HEK293T (cell line): ENCODE measurements around the gene EFR3B.

ENCODE experiments used
- CTCF ChIA-PET: fragments of 350-600 bp; formaldehyde crosslinking; extraction: SDS; loops from one replicate; lab custom pipeline; 2021; ENCODE audit warnings: antibody characterized with exemption, inconsistent platforms; lab: Yijun Ruan, JAX
- POLR2A ChIA-PET: fragments of 350-600 bp; formaldehyde crosslinking; extraction: SDS; loops from one replicate; lab custom pipeline; 2020; ENCODE audit warnings: antibody characterized with exemption, inconsistent platforms; lab: Yijun Ruan, JAX
- DNase-seq: peaks from one replicate; pipeline ENCODE4 v3.0.0; 2012; ENCODE audit warnings: mixed read lengths; ENCODE audit errors: extremely low spot score
- ARNT ChIP-seq: fragments of 450-650 bp; IDR thresholded peaks from 2 replicates; pipeline ENCODE4 v1.6.1; 2017; ENCODE audit warnings: mild to moderate bottlenecking
- BHLHE40 ChIP-seq: fragments of 450-650 bp; IDR thresholded peaks from 2 replicates; pipeline ENCODE4 v1.6.1; 2016; ENCODE audit warnings: mild to moderate bottlenecking, moderate library complexity, borderline replicate concordance
- CTBP1 ChIP-seq: fragments of 450-650 bp; IDR thresholded peaks from 2 replicates; pipeline ENCODE4 v1.6.1; 2016; ENCODE audit warnings: borderline replicate concordance
- ELF4 ChIP-seq: fragments of 450-650 bp; IDR thresholded peaks from 2 replicates; pipeline ENCODE4 v1.6.1; 2017; ENCODE audit warnings: antibody characterized with exemption
- FOXA1 ChIP-seq: fragments of 450-650 bp; IDR thresholded peaks from 2 replicates; pipeline ENCODE4 v1.6.1; 2016; ENCODE audit warnings: mild to moderate bottlenecking
- FOXK2 ChIP-seq: fragments of 450-650 bp; IDR thresholded peaks from 2 replicates; pipeline ENCODE4 v1.6.1; 2016; ENCODE audit warnings: mild to moderate bottlenecking
- FOXM1 ChIP-seq: fragments of 450-650 bp; IDR thresholded peaks from 2 replicates; pipeline ENCODE4 v1.6.1; 2017; ENCODE audit warnings: mild to moderate bottlenecking, borderline replicate concordance
- HDGF ChIP-seq: fragments of 450-650 bp; IDR thresholded peaks from 2 replicates; pipeline ENCODE4 v1.6.1; 2017; ENCODE audit warnings: antibody characterized with exemption, borderline replicate concordance
- L3MBTL2 ChIP-seq: fragments of 450-650 bp; conservative IDR thresholded peaks from 2 replicates; pipeline ENCODE4 v1.6.1; 2016; ENCODE audit warnings: mild to moderate bottlenecking
- LEF1 ChIP-seq: fragments of 450-650 bp; IDR thresholded peaks from 2 replicates; pipeline ENCODE4 v1.6.1; 2017; ENCODE audit warnings: mild to moderate bottlenecking, borderline replicate concordance
- NFRKB ChIP-seq: fragments of 450-650 bp; IDR thresholded peaks from 2 replicates; pipeline ENCODE4 v1.6.1; 2016; ENCODE audit warnings: mild to moderate bottlenecking, moderate library complexity
- PKNOX1 ChIP-seq: fragments of 450-650 bp; IDR thresholded peaks from 2 replicates; pipeline ENCODE4 v1.6.1; 2016
- SP1 ChIP-seq: fragments of 450-650 bp; IDR thresholded peaks from 2 replicates; pipeline ENCODE4 v1.6.1; 2017
- SUZ12 ChIP-seq: fragments of 450-650 bp; IDR thresholded peaks from 2 replicates; pipeline ENCODE4 v1.6.1; 2016; ENCODE audit warnings: mild to moderate bottlenecking
- TARDBP ChIP-seq: fragments of 450-650 bp; IDR thresholded peaks from 2 replicates; pipeline ENCODE4 v1.6.1; 2016
- ZNF384 ChIP-seq: fragments of 450-650 bp; IDR thresholded peaks from 2 replicates; pipeline ENCODE4 v1.6.1; 2016

EFR3B gene

GRCh38 chr2:25032901-25033300, 9.0 kb upstream of the EFR3B start:
- no peak for DNase-seq
- TF ChIP-seq TARDBP, result no peak
- no peak for TF ChIP-seq LEF1
- TF ChIP-seq SUZ12, result no peak
- no peak for TF ChIP-seq FOXK2
- TF ChIP-seq L3MBTL2, result no peak
- TF ChIP-seq ARNT, result no peak
- TF ChIP-seq BHLHE40, result no peak
- no peak for TF ChIP-seq FOXA1
- TF ChIP-seq ELF4, result no peak
- TF ChIP-seq NFRKB, result no peak
- no peak for TF ChIP-seq CTBP1
- no peak for TF ChIP-seq FOXM1
- no peak for TF ChIP-seq SP1
- no peak for TF ChIP-seq ZNF384
- no peak for TF ChIP-seq PKNOX1
- no peak for TF ChIP-seq HDGF
- POLR2A ChIA-PET, result no interaction called here
- CTCF ChIA-PET, result interaction anchor here (1.5 kb wide), 1 partner anchor 8 kb away, joined by 4 read pairs; no protein-coding TSS in a partner anchor

GRCh38 chr2:25034081-25034480, 7.8 kb upstream of the EFR3B start:
- POLR2A ChIA-PET, result no interaction called here
- CTCF ChIA-PET, result no interaction called here
- no peak for TF ChIP-seq FOXA1
- TF ChIP-seq SP1, result no peak
- TF ChIP-seq LEF1, result no peak
- no peak for TF ChIP-seq FOXK2
- no peak for TF ChIP-seq ZNF384
- TF ChIP-seq ELF4, result no peak
- TF ChIP-seq NFRKB, result no peak
- TF ChIP-seq BHLHE40, result no peak
- no peak for TF ChIP-seq L3MBTL2
- TF ChIP-seq FOXM1, result no peak
- no peak for TF ChIP-seq SUZ12
- no peak for TF ChIP-seq PKNOX1
- no peak for TF ChIP-seq HDGF
- no peak for TF ChIP-seq ARNT
- no peak for TF ChIP-seq CTBP1
- no peak for TF ChIP-seq TARDBP
- DNase-seq, result no peak

- ChIA-PET CTCF (interaction anchor here (0.5 to 1.8 kb wide), 4 partner anchors 19 to 303 kb away, joined by 3 to 6 read pairs (median 5); no protein-coding TSS in a partner anchor), POLR2A (no interaction called here)
- no peak for DNase-seq
- TF ChIP-seq HDGF (no peak), FOXM1 (no peak), FOXK2 (no peak), SP1 (no peak), ELF4 (no peak), L3MBTL2 (no peak), CTBP1 (no peak), FOXA1 (no peak), PKNOX1 (no peak), ARNT (no peak), ZNF384 (no peak), BHLHE40 (no peak), TARDBP (no peak), SUZ12 (no peak), LEF1 (no peak), NFRKB (no peak)
Observed at GRCh38 chr2:25035537-25036220, 6.2 kb upstream of the EFR3B start.

GRCh38 chr2:25036221-25036559, 5.7 kb upstream of the EFR3B start:
- TF ChIP-seq L3MBTL2 (no peak), ARNT (no peak), LEF1 (no peak), ZNF384 (no peak), FOXM1 (no peak), SUZ12 (no peak), CTBP1 (no peak), NFRKB (no peak), PKNOX1 (no peak), ELF4 (no peak), TARDBP (no peak)
- DNase-seq, result no peak
- POLR2A ChIA-PET, result no interaction called here
- CTCF ChIA-PET, result interaction anchor here (0.5 to 1.8 kb wide), 4 partner anchors 20 to 303 kb away, joined by 3 to 6 read pairs (median 5); no protein-coding TSS in a partner anchor

GRCh38 chr2:25039126-25039525, 2.8 kb upstream of the EFR3B start:
- POLR2A ChIA-PET, result no interaction called here

More at GRCh38 chr2:25039126-25039525, 2.8 kb upstream of the EFR3B start:
- TF ChIP-seq CTBP1 (no peak), SUZ12 (no peak), FOXK2 (no peak), FOXM1 (no peak), L3MBTL2 (no peak), TARDBP (no peak), LEF1 (no peak), ARNT (no peak), NFRKB (no peak), FOXA1 (no peak), BHLHE40 (no peak), SP1 (no peak), HDGF (no peak), ZNF384 (no peak), PKNOX1 (no peak), ELF4 (no peak)
- CTCF ChIA-PET, result interaction anchor here (1.4 kb wide), 1 partner anchor 13 kb away, joined by 5 read pairs; no protein-coding TSS in a partner anchor
- no peak for DNase-seq
